GM12878 (cell line): ENCODE measurements around the gene HIVEP2.

Experiments used
- POLR2A ChIP-seq: IDR thresholded peaks from 2 replicates; pipeline ENCODE4 v1.6.1; 2011; ENCODE audit warnings: low read depth, mild to moderate bottlenecking, low read length
- SUZ12 ChIP-seq: fragments of 200-600 bp; sonication (generic); IDR thresholded peaks from one replicate; pipeline ENCODE4 v1.6.1; 2018; ENCODE audit warnings: antibody characterized with exemption, mild to moderate bottlenecking; ENCODE audit not compliant: unreplicated experiment

- TF ChIP-seq SUZ12 (no peak), POLR2A (no peak)
Measured at GRCh38 chr6:142824426-142824825, 120.5 kb downstream of the HIVEP2 start.
